Activated naive CD4-positive, alpha-beta T cell treated with anti-CD3 and anti-CD28 coated beads, Interleukin-2, amount 10 ng/mL, durations not matched to agents 7 days and 5 days (primary cell): ENCODE measurements around the gene WIPF3.
A peak's percentile ranks its signal among the peaks of the same experiment; 100 is the strongest.

ENCODE experiments used
- CTCF ChIA-PET: fragments of 350-600 bp; sonication (Branson Sonifier 250); formaldehyde crosslinking; loops from one replicate; lab custom pipeline; 2021; ENCODE audit warnings: antibody characterized with exemption; lab: Charles Lee
- DNase-seq: peaks from one replicate; pipeline ENCODE4 v3.0.0-alpha.2; 2020
- H3K27ac Mint-ChIP-seq: one replicate; pipeline ENCODE4 v1.8.0; 2021; ENCODE audit warnings: mild to moderate bottlenecking, moderate library complexity, mixed read lengths
- H3K27me3 Mint-ChIP-seq: one replicate; pipeline ENCODE4 v1.8.0; 2021; ENCODE audit warnings: mild to moderate bottlenecking, mixed read lengths
- H3K36me3 Mint-ChIP-seq: one replicate; pipeline ENCODE4 v1.8.0; 2021; ENCODE audit warnings: mixed read lengths
- H3K4me1 Mint-ChIP-seq: one replicate; pipeline ENCODE4 v1.8.0; 2021; ENCODE audit warnings: mixed read lengths
- H3K4me3 Mint-ChIP-seq: one replicate; pipeline ENCODE4 v1.8.0; 2021; ENCODE audit warnings: mild to moderate bottlenecking, moderate library complexity, mixed read lengths
- H3K9me3 Mint-ChIP-seq: one replicate; pipeline ENCODE4 v1.8.0; 2021; ENCODE audit warnings: mixed read lengths

The WIPF3 gene

GRCh38 chr7:29815181-29816105 is 9.1 kb downstream of the WIPF3 start:
- no peak overlapping the region for H3K27ac Mint-ChIP-seq
- CTCF ChIA-PET = interaction anchor here (1.0 kb wide), 1 partner anchor 106 kb away, joined by 3 read pairs; no protein-coding TSS in a partner anchor
- H3K4me3 Mint-ChIP-seq = no peak overlapping the region
- H3K9me3 Mint-ChIP-seq = no peaks in the 10 kb centered on the region
- no peak for DNase-seq
- H3K36me3 Mint-ChIP-seq = no peaks in the 10 kb centered on the region
- H3K27me3 Mint-ChIP-seq = peaks cover 6% of the 10 kb centered on the region
- no peaks in the 10 kb centered on the region for H3K4me1 Mint-ChIP-seq

- CTCF ChIA-PET = no interaction called here
- DNase-seq = no peak
- peaks cover 7% of the 10 kb centered on the region for H3K27me3 Mint-ChIP-seq
- no peaks in the 10 kb centered on the region for H3K4me1 Mint-ChIP-seq
- H3K4me3 Mint-ChIP-seq = no peak overlapping the region
- no peaks in the 10 kb centered on the region for H3K36me3 Mint-ChIP-seq
- no peak overlapping the region for H3K27ac Mint-ChIP-seq
- H3K9me3 Mint-ChIP-seq = no peaks in the 10 kb centered on the region
Measured at GRCh38 chr7:29818308-29818707, 12.0 kb downstream of the WIPF3 start.

DNA sequence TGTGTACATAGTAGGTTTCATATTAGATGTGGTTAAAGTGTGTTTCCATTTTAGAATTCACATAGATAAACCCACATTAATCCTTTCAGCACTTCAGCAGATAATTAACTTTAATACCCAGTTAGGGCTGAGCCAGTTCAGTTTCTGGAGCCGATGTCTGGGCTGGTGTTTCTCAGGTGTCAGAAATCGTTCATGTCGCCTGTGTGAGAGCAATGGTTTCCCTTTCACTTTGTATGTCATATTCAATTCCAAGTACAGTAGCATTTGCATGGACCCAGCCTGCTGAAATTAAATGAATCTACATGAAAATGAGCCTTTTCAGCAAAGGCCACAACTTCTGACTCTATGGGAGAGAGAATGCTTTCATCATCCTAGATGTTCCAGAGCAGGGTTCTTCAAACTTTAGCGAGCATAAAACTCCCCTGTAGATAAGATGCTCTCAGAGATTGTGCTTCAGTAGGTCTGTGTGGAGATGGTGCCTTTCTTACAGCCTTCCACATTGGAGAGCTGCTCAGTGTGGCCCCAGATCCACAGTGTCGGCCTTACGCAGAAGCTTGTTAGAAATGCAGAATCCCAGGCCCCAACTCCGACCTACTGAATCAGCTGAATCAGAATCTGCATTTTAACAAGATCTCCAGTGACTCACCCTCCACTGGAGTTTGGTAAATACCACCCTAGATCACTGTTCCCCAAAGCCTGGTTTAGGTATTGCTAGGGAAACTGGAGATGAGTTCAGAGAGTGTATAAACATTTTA is 19.6 kb downstream of the WIPF3 start:
- DNase-seq = no peak
- peak overlapping the region; percentile 19 for H3K27ac Mint-ChIP-seq
- H3K4me3 Mint-ChIP-seq = no peak overlapping the region
- H3K36me3 Mint-ChIP-seq = no peaks in the 10 kb centered on the region
- H3K9me3 Mint-ChIP-seq = no peaks in the 10 kb centered on the region
- CTCF ChIA-PET = no interaction called here
- peaks cover 6% of the 10 kb centered on the region for H3K27me3 Mint-ChIP-seq
- no peaks in the 10 kb centered on the region for H3K4me1 Mint-ChIP-seq

GRCh38 chr7:29826530-29826822 is 20.2 kb downstream of the WIPF3 start:
- CTCF ChIA-PET = no interaction called here
- H3K36me3 Mint-ChIP-seq = no peaks in the 10 kb centered on the region
- H3K4me3 Mint-ChIP-seq = no peak overlapping the region
- no peaks in the 10 kb centered on the region for H3K9me3 Mint-ChIP-seq
- H3K27ac Mint-ChIP-seq = no peak overlapping the region
- no peaks in the 10 kb centered on the region for H3K4me1 Mint-ChIP-seq
- peaks cover 6% of the 10 kb centered on the region for H3K27me3 Mint-ChIP-seq
- DNase-seq = no peak

GRCh38 chr7:29826904-29827303 is 20.6 kb downstream of the WIPF3 start:
- Mint-ChIP-seq H3K27me3 (peaks cover 6% of the 10 kb centered on the region), H3K27ac (no peak overlapping the region), H3K9me3 (no peaks in the 10 kb centered on the region), H3K4me1 (no peaks in the 10 kb centered on the region), H3K36me3 (no peaks in the 10 kb centered on the region), H3K4me3 (no peak overlapping the region)
- CTCF ChIA-PET = no interaction called here
- DNase-seq = no peak

GRCh38 chr7:29831705-29832104 is 25.4 kb downstream of the WIPF3 start:
- Mint-ChIP-seq H3K4me1 (no peaks in the 10 kb centered on the region), H3K4me3 (no peak overlapping the region), H3K36me3 (no peaks in the 10 kb centered on the region), H3K9me3 (no peaks in the 10 kb centered on the region), H3K27me3 (peaks cover 4% of the 10 kb centered on the region), H3K27ac (no peak overlapping the region)
- no peak for DNase-seq
- CTCF ChIA-PET = no interaction called here

GRCh38 chr7:29833929-29834328 is 27.6 kb downstream of the WIPF3 start:
- Mint-ChIP-seq H3K4me1 (no peaks in the 10 kb centered on the region), H3K27ac (no peak overlapping the region), H3K27me3 (peaks cover 4% of the 10 kb centered on the region), H3K9me3 (no peaks in the 10 kb centered on the region), H3K4me3 (no peak overlapping the region), H3K36me3 (no peaks in the 10 kb centered on the region)
- DNase-seq = no peak
- CTCF ChIA-PET = no interaction called here

- CTCF ChIA-PET = no interaction called here
- Mint-ChIP-seq H3K27me3 (peaks cover 8% of the 10 kb centered on the region), H3K9me3 (no peaks in the 10 kb centered on the region), H3K27ac (no peak overlapping the region), H3K4me1 (no peaks in the 10 kb centered on the region), H3K4me3 (no peak overlapping the region), H3K36me3 (no peaks in the 10 kb centered on the region)
- DNase-seq = no peak
Measured at GRCh38 chr7:29835718-29836117, 29.4 kb downstream of the WIPF3 start.

DNA sequence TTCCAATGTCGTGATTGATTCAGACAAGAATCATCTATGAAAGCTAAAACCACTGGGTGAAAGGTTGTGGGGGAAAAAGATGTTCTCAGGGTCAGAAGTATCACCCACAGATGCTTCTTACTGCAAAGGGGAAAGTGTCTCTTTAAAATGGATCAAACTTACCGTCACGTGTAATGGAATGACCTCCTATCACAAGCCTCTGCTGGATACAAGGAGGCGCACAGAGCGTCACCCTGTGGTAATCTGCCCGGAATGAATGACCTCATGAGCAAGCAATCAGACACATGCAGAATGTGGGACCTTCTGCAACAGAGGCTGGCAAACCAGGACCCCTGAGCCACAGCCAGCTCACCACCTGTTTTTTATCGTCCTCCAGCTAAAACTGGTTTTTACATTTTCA is 33.0 kb downstream of the WIPF3 start:
- Mint-ChIP-seq H3K4me1 (no peaks in the 10 kb centered on the region), H3K27ac (no peak overlapping the region), H3K4me3 (no peak overlapping the region), H3K36me3 (no peaks in the 10 kb centered on the region), H3K9me3 (no peaks in the 10 kb centered on the region), H3K27me3 (peaks cover 8% of the 10 kb centered on the region)
- CTCF ChIA-PET = no interaction called here
- DNase-seq = no peak

DNA sequence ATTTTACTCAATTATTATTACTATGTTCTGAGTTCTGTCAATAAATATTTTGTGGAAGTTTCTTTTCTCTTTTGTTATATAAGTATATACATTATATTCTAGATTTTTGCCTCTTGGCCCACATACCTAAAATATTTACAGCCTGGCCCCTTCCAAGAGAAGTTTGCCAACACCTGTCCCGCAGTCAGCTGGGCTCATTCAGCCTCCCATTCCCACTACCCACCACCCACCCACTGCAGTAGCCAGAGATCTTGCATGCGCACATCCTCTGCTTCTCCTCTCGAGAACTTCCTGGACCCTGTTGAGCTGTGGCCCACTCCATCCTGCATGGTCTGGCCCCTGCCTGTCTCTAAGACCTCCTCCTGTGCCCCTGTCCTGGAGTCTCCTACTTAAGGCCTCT is 33.6 kb downstream of the WIPF3 start:
- Mint-ChIP-seq H3K27me3 (peaks cover 6% of the 10 kb centered on the region), H3K27ac (no peak overlapping the region), H3K36me3 (no peaks in the 10 kb centered on the region), H3K9me3 (no peaks in the 10 kb centered on the region), H3K4me1 (no peaks in the 10 kb centered on the region), H3K4me3 (no peak overlapping the region)
- CTCF ChIA-PET = no interaction called here
- no peak for DNase-seq

GRCh38 chr7:29840701-29841100 is 34.4 kb downstream of the WIPF3 start:
- no peak overlapping the region for H3K4me3 Mint-ChIP-seq
- H3K27ac Mint-ChIP-seq = no peak overlapping the region
- CTCF ChIA-PET = no interaction called here

DNA sequence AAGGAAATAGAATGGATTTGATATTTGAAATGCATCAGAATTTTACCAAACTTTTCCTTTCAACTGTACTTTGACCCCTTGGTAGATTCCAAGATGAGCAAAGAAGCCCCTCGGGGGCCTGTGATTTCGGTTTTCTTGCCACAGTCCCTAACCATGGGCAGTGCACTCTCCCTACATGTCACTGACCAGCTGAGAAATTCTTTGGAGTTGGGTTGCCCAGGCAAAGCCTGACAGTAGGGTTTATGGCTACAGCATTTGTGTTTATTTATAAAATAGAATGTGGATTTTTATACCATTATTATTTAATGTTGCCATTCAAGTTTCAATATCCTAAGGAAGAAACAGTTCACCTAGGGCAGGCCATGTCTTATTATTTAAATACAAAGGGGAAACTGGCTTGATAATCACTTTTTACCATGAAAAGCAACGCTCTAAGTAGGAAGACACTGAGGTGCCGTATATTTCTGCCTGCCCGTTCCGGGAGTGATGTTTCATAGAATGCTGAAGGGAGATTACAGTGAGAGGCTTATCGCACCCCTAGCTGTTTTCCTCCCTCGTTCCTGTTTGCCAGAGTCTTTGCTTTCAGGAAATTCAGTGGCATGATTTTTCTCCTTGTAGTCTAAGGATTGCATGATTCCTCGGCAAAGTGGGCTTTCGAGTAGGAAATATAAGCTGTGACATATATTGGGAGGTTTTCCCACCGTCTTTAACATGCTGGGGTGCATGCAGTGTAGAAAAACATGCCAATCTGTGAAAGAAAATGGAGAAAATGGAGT is 35.8 kb downstream of the WIPF3 start:
- no peak overlapping the region for H3K4me3 Mint-ChIP-seq
- peaks cover 12% of the 10 kb centered on the region for H3K27me3 Mint-ChIP-seq
- DNase-seq = no peak
- no peaks in the 10 kb centered on the region for H3K36me3 Mint-ChIP-seq
- no peaks in the 10 kb centered on the region for H3K9me3 Mint-ChIP-seq
- no peaks in the 10 kb centered on the region for H3K4me1 Mint-ChIP-seq
- CTCF ChIA-PET = no interaction called here
- H3K27ac Mint-ChIP-seq = peak overlapping the region; percentile 19

More at GRCh38 chr7:29840701-29841100, 34.4 kb downstream of the WIPF3 start:
- no peak for DNase-seq
- Mint-ChIP-seq H3K9me3 (no peaks in the 10 kb centered on the region), H3K36me3 (no peaks in the 10 kb centered on the region), H3K27me3 (peaks cover 8% of the 10 kb centered on the region), H3K4me1 (no peaks in the 10 kb centered on the region)

- H3K4me3 Mint-ChIP-seq = no peak overlapping the region
- H3K36me3 Mint-ChIP-seq = no peaks in the 10 kb centered on the region
- H3K9me3 Mint-ChIP-seq = no peaks in the 10 kb centered on the region
- peaks cover 16% of the 10 kb centered on the region for H3K27me3 Mint-ChIP-seq
- no peak overlapping the region for H3K27ac Mint-ChIP-seq
- DNase-seq = no peak
- no peaks in the 10 kb centered on the region for H3K4me1 Mint-ChIP-seq
- CTCF ChIA-PET = no interaction called here
Measured at GRCh38 chr7:29843093-29843492, 36.8 kb downstream of the WIPF3 start.

GRCh38 chr7:29843726-29844125 is 37.4 kb downstream of the WIPF3 start:
- no peak overlapping the region for H3K4me3 Mint-ChIP-seq
- H3K4me1 Mint-ChIP-seq = no peaks in the 10 kb centered on the region
- CTCF ChIA-PET = no interaction called here
- no peak overlapping the region for H3K27ac Mint-ChIP-seq
- H3K36me3 Mint-ChIP-seq = no peaks in the 10 kb centered on the region
- H3K27me3 Mint-ChIP-seq = peaks cover 16% of the 10 kb centered on the region
- no peak for DNase-seq
- H3K9me3 Mint-ChIP-seq = no peaks in the 10 kb centered on the region
